NCI-H1930 (cell line): ENCODE results near the gene VWA5A.

Source experiments
- DNase-seq, 2 experiments: peaks; one replicate each; lab custom pipeline; 2025; lab: John Stamatoyannopoulos, UW

Gene VWA5A

DNA sequence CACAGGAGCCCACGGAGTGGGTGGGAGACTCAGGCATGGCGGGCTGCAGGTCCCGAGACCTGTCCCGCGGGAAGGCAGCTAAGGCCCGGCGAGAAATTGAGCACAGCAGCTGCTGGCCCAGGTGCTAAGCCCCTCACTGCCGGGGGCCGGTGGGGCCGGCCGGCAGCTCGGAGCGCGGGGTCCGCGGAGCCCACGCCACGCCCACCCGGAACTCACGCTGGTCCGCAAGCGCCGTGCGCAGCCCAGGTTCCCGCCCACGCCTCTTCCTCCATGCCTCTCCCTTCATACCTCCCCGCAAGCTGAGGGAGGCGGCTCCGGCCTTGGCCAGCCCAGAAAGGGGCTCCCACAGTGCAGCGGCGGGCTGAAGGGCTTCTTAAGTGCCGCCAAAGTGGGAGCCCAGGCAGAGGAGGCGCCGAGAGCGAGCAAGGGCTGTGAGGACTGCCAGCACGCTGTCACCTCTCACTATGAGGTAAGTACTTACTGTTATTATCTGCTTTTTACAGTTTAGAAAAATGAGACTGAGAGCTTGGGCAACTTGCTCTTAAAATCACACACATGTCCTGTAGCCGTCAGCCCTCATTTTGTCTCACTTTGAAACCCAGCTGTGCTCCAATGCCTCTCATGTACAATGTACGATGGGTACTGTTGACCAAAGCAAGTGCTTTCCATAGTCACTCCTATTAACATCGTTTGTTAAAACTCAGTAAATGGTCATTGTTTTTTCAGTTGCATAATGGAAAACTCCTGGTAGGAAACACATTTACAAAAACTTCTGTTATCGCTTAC lies 55.7 kb downstream of the VWA5A start:
- DNase-seq: no peak

DNA sequence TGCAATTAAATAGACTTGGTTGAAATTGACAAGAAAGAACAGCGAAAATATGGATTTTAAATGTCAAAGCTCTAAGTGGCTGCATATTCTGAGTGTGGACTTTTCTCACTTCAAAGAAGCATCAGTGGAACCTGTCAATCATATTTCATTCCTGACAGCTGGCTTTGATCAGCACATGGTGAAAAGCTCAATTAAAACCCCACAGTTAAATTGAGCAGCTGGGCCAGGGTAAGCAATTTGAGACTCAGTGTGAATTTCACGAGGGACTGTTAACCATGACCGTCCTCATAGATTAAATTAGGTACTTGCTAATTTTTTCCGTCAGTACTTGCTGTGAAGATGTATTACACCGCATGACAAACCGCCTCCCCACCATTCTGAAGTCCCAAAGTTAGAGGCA lies 56.9 kb downstream of the VWA5A start:
- DNase-seq: peak; percentile 6 to 39

DNA sequence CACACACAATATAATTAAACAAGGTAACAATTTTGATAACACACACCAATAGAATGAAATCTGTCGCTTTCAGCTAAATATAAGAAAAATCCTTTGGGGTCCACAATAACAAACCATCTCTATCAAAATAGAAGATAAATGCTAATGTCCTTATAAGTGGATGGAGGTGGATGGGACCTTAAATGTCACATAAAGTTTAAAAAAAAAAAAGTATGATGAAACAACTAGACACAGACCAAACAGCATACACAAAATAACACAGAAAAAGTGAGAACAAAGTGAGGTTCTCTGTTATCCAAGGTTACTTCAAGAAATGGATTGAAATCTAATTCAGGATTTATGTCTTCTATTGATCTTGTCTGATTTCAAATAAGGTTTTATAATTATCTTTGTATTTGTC lies 57.3 kb downstream of the VWA5A start:
- DNase-seq: no peak

DNA sequence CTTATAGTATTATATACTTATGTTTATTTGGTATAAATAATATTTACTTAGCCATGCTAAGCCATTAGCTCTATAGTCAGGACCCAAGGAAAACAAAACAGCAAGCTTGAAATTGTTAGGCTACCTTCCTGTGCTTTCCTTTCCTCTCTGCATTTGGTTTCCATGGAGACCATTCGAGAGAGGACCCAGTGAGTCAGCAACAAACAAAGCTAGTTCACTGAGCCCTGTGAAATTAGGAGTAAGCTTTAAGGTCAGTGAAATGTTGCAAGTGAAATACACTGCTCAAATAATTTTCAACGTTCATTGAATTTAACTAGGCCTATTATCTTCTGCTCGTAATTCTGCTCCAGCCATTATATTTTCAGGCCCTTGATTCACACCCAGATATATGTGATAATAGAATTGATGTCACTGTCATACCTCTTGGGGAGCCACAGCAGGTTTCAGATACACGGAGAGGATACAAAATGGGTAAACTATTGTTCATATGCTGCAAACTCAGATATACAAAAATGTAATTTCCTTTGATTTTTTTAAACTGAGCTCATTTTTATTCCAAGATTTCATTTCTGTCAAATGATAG lies 58.8 kb downstream of the VWA5A start:
- DNase-seq: peak; percentile 64 to 91

DNA sequence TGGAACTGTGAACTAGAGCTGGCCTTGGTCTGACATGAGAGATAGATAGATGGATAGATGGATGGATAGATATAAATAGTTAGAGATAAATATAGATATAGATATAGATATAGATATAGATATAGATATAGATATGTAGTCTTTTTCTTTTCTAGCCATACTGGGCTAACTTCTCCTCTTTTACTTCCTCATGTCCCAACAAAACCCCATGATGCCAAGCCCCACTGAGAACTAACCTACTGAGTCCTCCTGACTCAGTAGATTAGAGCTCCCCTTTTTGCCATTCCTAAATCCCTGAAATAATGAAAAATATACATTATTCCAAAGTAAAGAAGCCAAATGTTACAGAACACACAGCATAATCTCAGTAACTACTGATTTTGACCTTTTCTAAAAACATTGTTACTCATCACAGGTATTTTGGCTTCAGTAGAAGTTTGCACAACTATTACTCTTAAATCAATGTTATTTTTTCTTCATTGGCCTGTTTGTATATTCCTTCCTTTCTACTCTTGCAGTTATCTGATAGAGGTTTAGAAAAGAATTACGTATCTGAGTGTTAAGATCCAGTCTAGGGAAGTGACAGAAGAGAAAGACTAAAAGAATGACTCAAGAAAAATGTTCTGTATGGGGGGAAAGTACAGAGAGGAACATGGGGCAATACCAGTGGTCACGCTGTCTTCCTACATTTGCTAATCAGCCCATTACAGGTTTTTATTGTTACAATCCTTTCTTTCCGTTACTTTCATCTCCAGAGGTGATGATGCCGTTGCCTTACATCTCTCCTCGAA lies 61.9 kb downstream of the VWA5A start:
- no peak for DNase-seq

DNA sequence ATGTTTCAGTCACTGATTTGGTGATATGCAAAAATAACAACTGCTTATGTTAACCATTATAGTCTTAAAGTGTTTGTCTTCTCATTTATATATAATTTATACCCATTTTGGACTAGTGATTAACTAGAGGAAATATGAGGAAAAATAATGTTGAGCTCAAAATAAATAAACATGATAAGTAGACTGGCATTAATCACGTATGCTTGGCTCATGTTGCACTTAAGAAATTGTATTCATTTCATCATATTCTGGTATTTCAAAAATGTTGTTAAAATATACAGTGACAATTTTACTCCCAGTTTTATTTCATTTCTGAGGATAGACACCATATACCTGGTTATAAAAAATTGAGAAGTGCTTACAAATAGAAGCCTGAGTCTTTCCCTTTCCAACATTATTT lies 64.1 kb downstream of the VWA5A start:
- no peak for DNase-seq

DNA sequence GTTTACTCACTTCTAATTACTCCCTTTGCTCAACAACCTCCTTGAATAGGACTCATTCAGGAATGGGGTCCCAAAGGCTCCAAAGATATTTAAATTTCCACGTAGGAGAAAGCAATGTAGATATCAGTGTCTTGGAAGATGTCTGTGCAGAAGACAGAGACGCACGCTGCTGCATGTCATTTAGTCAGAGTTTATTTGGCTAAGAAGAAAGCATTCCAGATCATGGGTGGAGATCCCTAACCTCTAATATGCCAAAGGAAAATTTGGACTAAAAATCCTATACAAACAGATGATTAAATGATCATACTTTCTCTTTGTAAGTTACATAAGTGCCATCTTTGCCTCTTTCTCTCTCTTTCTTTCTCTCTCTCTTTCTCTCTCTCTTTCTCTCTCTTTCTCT lies 67.8 kb downstream of the VWA5A start, which contains the start of gene OR10D3:
TSS of gene OR10D3 (plus strand) at position 278 of the 400 bp plus-strand sequence. CDS start 1,925 bp downstream, outside the sequence.
- no peak for DNase-seq

DNA sequence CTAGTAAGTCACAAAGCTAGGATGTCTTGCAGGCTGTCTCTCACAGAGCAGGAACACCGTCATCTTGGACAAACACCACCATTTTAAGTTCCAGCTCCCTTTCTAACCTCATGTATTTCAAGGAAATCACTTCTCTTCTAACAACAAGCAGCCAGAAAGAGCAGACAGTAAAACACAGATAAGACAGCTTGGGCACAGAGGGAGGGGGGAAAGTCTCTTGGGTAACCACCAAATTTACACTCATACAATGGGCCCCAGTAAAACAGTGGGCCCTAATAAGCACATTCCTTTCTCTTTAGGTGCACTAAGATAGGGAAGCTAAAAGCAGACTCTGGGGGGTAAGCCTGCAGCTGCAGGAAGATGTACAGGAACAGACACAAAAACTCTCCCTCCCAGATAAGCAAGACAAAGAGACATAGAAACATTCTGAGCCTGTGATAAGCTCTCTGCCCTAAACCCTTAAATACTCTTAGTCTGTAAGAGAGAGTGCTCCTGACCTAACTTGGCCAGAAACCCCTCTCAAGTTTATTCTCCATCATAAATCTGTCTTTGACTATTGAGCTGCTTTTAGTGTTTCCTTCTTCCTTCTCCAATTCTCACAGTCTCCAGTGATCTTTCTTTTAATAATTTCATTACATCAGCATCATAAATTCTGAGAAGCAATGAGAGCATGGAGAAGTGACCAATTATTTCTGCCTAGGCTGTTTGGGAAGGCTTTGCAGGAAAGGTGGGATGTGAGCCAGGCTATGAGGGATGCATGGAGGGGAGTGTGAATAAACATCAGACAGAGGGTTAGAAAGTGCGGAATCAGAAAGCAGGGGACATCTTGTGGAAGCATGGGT lies 75.3 kb downstream of the VWA5A start:
- DNase-seq: no peak

DNA sequence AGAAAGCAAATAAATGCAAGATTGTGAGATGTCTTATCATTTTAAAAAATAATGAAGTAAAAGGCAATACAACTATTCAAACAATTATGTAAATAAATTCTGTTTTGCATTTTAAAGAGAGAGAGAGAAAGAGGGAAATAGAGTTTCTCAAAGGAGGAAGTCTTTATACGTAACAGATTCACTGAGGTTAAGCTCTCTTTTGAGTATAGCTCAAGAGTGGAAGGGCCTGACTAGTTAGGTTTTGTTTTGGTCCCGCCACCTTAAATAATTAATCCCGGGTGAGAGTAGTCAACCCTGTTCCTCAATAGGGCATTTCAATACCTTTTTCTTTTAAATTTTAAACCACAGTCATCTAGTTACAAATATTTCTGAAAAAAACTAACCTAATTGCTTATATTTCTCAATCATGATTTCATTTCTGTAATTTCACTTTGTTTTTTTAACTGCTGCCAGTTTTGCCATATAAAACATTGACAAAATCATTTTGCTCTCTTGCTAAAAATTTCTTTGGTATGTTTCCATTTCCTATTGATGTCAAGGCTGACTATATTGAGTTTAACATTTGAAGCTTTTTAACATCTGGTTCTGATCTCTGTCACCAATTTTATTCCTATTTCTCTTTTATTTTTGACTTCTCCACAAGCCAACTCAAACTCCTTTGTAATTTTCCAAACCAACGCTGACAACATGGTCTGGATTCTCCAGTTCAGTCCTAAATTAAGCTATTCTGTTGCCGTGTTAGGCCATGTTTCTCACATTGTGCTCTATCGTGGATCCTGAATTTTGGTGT lies 78.2 kb downstream of the VWA5A start:
- no peak for DNase-seq

DNA sequence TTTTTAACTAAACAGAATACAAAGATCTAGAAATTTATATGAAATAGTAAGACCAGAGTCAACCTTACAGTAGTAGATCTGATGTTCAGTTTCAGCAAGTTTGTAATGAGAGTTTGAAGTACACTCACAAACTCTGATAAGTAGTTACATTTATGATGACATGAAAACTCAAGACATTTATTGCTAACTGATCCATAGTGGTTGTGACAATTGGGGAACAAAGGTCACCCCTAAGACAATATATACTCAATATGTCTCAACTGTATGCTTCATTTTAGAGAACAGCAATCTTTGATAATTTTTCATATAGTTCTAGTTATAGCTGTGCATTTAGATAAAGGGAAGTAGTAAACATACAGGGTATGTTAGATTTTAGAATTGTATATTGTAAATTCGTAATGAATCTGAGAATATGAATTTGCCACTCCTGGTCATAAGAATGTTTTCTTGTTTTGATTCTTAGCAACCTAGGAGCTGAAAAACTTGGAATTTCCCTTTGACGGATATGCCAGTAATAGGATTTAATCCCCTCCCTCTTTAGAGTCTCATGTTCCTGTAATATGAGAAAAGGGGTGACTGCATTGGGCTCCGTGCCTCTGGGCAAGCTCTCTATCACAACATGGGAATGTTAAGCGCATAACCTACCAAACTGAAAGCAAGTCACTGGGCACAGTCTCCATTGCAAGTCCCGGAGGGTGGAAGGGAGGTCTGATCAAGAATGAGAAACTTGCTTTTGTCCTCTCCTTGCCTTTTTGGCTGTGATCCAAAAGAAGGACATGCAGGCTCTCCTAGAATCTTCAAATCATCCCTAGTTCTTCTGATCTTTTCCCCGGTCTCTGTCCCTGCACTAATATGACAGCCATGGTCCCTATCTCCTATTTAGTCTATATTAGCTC lies 79.3 kb downstream of the VWA5A start:
- DNase-seq: no peak

DNA sequence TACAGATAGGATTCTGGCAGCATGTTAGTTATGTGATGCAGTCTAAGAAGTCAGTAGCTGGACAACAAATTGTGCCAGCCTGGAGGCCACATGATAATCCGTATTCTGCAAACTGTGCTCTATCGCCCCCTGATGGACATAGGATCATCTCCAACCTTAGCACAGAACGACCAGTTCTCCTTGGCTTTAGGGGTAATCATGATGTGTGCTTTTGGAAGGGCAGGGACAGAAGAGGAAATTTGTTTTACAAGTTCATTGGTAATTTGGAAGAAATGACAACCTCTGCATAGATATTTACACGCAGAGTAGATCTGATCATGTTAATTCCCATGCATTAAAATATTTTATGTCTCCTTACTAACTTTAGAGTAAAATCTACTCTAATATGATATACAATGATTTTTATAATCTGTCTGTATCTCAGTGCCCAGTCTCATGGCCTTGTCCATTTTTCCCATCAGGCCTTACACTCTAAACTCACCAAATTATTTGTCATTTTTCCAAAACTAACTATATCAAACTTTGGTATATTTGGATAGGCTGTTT lies 80.0 kb downstream of the VWA5A start:
- DNase-seq: peak; percentile 32 to 40
